Activated CD4-positive, CD25-positive, alpha-beta regulatory T cell treated with anti-CD3 and anti-CD28 coated beads, Interleukin-2, amount 50 U/mL, for 72 hours (primary cell): ENCODE measurements around the gene LYPD3.

Source experiments
- DNase-seq: peaks from one replicate; pipeline ENCODE4 v3.0.0; 2021

Gene LYPD3

DNA sequence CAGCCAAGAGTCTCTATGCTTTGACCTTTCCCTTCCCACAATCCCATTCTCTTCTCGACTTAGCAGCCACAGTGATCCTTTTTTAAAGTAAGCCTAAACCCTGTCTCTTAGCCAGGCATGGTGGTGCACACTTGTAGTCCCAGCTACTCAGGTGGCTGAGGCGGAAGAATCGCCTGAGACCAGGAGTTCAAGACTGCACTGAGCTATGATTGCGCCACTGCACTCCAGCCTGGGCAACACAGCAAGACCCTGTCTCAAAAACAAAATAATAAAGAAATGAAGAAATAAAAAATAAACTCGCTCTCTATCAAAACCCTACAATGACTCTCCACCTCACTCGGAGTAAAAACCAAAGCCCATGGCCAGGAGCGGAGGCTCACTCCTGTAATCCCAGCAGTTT lies 36.0 kb downstream of the LYPD3 start:
- DNase-seq = no peak

DNA sequence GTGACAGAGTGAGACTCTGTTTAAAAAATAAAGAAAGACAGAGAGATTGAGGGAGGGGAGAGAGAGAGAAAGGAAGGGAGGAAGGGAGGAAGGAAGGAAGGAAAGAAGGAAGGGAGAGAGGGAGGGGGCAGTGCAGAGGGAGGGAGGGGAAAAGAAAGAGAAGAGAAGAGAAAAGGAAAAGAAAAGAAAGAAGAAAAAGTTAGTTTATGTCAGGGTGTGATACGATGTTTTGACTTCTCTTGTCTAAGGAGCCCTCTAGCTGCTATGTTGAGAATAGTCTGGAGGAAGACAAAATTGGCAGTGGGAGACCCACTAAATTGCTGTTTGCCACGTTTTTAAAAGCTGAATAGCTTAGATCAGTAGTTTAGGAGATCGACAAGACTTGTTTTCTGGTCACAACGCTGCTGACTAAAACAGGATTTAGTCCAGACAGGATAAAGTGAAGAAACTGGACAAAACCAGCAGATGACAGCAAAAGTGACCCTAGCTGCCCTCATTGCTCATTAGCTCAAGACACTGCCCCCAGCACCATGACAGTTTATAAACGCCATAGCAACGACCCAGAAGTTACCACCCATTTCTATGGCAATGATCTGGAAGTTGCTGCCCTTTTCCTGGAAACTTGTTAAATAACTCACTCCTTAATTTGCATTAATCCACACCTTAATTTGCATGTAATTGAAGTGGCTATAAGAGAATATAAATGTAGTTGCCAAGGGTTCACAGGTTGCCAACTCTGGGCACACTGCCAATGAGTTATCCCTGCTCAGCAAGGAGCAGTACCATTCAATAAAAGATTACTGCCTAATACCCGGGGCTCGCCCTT lies 39.6 kb downstream of the LYPD3 start:
- DNase-seq = no peak

DNA sequence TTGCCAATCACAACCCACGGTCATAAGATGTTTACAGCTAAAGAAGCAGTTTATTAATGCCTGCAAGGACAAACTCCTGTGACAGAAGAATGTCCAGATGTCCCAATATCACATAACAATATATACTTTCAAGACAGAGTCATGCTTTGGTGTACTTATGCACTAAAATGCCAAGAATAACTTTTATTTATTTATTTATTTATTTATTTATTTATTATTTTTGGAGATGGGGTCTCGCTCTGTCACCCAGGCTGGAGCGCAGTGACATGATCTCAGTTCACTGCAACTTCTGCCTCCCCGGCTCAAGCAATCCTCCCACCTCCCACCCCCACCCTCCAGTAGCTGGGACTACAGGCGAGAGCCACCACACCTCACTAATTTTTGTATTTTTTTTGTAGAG lies 41.6 kb downstream of the LYPD3 start:
- no peak for DNase-seq

DNA sequence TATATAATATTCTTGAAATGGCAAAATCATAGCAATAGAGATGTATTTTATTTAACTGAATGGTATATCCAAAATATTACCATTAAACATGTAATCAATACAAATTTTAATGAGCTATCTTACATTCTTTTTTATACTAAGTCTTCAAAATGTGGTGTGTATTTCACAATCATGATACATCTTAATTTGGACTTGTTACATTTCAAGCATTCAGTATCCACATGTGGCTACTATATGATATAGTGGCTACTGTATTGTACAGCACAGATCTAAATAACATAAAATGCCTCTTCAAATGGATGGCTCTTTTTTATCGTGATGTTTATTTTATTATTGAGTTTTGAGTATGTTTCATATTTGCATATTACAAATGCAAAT lies 42.7 kb downstream of the LYPD3 start:
- DNase-seq = no peak

DNA sequence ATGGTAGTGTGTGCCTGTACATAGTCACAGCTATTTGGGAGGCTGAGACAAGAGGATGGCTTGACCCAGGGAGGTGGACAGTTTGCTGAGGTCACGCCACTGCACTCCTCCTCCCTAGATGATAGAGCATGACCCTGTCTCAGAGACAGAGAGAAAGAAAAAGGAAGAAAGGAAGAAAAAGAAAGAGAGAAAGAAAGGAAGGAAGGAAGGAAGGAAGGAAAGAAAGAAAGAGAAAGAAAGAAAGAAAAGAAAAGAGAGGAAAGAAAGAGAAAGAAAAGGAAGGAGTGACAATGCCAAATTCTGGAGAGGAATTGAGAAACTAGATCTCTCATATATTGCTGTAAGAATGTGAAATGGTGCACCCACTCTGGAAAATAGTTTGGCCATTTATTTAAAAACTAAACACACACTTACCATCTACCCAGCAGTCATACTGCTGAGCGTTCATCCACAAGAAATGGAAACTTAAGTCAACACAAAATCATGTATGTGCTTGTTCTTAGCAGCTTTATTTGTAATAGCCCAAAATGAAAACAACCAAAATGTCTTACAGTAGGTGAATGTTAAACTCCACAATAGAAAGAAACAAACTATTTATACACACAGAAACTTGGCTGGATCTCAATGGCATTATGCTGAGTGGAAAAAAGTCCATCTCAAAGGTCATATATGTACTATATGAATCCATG lies 43.3 kb downstream of the LYPD3 start:
- DNase-seq = no peak

DNA sequence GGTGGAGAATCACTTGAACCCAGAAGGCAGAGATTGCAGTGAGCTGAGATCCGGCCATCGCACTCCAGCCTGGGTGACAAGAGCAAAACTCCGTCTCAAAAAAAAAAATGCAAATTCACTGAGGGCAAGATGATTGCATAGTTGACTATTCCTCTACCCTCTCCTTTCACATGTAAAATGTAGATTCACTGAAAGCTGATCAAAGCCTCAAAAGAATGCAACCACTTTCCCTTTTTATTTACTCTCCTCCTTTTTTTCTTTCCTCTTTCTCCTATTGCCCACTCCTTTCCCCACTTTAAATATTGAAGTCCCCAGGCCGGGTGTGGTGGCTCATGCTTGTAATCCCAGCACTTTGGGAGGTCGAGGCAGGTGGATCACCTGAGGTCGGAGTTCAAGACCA lies 44.5 kb downstream of the LYPD3 start:
- no peak for DNase-seq

DNA sequence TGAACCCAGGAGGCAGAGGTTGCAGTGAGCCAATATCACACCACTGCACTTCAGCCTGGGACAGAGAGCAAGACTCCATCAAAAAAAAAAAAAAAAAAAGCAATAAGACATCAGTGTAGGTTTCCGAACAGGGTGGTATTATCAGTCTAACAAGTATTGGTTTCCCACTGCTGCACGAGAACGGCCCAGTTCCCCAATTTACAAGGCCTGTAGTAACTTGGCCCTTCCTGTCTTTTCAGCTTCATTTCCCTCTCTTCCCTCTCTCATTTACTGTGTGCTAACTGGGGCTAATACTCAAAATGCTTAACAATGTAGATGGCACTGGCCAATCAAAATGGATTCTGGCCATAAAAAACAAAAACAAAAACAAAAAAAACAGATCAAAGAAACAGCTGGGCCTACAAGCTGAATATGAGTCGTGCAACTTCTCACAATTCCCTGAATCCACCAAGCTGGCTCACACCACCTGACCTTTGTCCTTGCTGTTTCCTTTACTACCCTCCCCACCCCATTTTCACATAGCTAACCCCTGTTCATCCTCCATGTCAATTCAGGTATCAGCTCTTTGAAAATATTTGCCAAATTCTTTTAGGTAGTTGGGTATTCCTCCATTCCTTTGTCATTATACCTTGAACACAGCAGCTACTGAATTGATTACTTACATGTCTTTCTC lies 48.3 kb downstream of the LYPD3 start:
- no peak for DNase-seq

DNA sequence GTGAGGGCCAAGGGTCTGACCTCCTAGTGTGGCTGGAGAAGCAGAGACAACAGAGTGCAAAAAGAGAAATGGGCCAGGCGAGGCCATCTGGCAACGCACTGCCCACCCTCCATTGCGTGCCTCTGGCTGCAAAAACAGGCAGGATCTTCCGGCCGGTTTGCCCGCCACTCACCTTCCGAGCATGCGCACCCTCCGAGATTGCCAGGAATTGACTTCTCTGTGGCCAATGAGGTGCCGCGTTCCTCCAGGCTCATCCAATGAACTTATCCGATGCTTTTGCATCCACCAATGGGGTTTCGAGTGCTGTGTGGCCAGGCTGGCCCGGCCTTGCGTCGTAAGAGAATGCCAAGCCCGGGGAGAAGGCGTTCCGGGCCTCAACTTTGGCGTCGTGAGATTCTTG lies 50.9 kb downstream of the LYPD3 start, which contains the start of gene TEX101:
TEX101 (plus strand) TSS at position 337 of the 400 bp plus-strand sequence. CDS start 1,030 bp downstream, outside the sequence.
- DNase-seq = no peak

DNA sequence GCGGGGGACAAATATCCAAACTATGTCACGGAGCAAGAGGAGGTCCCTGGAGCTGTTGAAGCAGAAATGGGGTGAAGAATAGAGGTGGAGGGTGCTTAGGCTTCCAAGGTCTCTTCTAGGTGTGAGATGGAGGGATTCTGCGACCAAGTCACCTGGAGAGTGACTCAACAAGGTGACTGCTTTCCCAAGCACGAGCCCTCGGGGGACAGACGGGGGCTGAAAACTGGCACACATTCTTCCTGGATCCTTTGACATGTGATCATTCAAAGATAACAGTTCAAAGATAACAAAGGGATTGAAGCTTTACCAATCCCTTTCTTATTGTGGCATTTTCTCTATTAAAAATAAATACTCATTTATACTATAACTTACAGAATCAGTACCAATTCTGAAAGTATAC lies 53.0 kb downstream of the LYPD3 start:
- no peak for DNase-seq
